Loucy (cell line): Measurements from ENCODE around the gene C2CD3.

Experiments used
- EZH2phosphoT487 ChIP-seq: fragments of 200-600 bp; IDR thresholded peaks from 2 replicates; pipeline ENCODE4 v1.6.1; 2018; ENCODE audit warnings: antibody characterized with exemption, mild to moderate bottlenecking, moderate library complexity, borderline replicate concordance
- TF ChIP-seq, protein P1 (sequence below): fragments of 200-600 bp; sonication (generic); conservative IDR thresholded peaks from 2 replicates; pipeline ENCODE4 v1.5.1; 2014; ENCODE audit warnings: mild to moderate bottlenecking, antibody characterized with exemption, low read length

GRCh38 chr11:74017631-74018030 is 153.2 kb downstream of the C2CD3 start:
- TF ChIP-seq, protein P1, sequence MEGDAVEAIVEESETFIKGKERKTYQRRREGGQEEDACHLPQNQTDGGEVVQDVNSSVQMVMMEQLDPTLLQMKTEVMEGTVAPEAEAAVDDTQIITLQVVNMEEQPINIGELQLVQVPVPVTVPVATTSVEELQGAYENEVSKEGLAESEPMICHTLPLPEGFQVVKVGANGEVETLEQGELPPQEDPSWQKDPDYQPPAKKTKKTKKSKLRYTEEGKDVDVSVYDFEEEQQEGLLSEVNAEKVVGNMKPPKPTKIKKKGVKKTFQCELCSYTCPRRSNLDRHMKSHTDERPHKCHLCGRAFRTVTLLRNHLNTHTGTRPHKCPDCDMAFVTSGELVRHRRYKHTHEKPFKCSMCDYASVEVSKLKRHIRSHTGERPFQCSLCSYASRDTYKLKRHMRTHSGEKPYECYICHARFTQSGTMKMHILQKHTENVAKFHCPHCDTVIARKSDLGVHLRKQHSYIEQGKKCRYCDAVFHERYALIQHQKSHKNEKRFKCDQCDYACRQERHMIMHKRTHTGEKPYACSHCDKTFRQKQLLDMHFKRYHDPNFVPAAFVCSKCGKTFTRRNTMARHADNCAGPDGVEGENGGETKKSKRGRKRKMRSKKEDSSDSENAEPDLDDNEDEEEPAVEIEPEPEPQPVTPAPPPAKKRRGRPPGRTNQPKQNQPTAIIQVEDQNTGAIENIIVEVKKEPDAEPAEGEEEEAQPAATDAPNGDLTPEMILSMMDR = no peak
- no peak for TF ChIP-seq EZH2phosphoT487
